ENCODE data around the gene SSBP1.
"Not testable (repeated sequence)": the region's sequence is repeated elsewhere in the genome, so short reads cannot be mapped to it uniquely, and the experiment has no call there.

SSBP1 gene

GRCh38 chr7:141737836-141738591 is at the start of gene SSBP1:
TSS of gene SSBP1 (plus strand) at chr7:141738358. CDS start at chr7:141739167, 809 bp downstream.
- peak; percentile 95 for DNase-seq

- not testable (repeated sequence) for DNase-seq
Measured at GRCh38 chr7:141689072-141689825, 48.9 kb upstream of the SSBP1 start.

GRCh38 chr7:141691540-141691939 is 46.6 kb upstream of the SSBP1 start:
- no peak for DNase-seq

- no peak for DNase-seq
Measured at GRCh38 chr7:141691961-141692360, 46.2 kb upstream of the SSBP1 start.

GRCh38 chr7:141693082-141693481 is 45.1 kb upstream of the SSBP1 start:
- no peak for DNase-seq

GRCh38 chr7:141695803-141696289 is 42.3 kb upstream of the SSBP1 start:
- no peak for DNase-seq

- no peak for DNase-seq
Measured at GRCh38 chr7:141696348-141696747, 41.8 kb upstream of the SSBP1 start.

- DNase-seq, result no peak
Measured at GRCh38 chr7:141697211-141697871, 40.8 kb upstream of the SSBP1 start.

GRCh38 chr7:141698247-141699015 is 39.7 kb upstream of the SSBP1 start:
- no peak for DNase-seq

- no peak for DNase-seq
Measured at GRCh38 chr7:141699860-141700259, 38.3 kb upstream of the SSBP1 start.

GRCh38 chr7:141700296-141700847 is 37.8 kb upstream of the SSBP1 start:
- DNase-seq, result no peak

GRCh38 chr7:141700848-141701371 is 37.2 kb upstream of the SSBP1 start:
- no peak for DNase-seq

GRCh38 chr7:141701489-141702046 is 36.6 kb upstream of the SSBP1 start:
- peak; percentile 72 for DNase-seq

GRCh38 chr7:141702047-141702567 is 36.1 kb upstream of the SSBP1 start, which contains the start of gene DENND11:
TSS of gene DENND11 (minus strand) at chr7:141702166. CDS start at chr7:141702153, 13 bp downstream.
- DNase-seq, result peak; percentile 41

GRCh38 chr7:141702892-141703291 is 35.3 kb upstream of the SSBP1 start:
- DNase-seq, result no peak

- no peak for DNase-seq
Measured at GRCh38 chr7:141704112-141704511, 34.0 kb upstream of the SSBP1 start.

GRCh38 chr7:141704741-141705140 is 33.4 kb upstream of the SSBP1 start:
- DNase-seq, result no peak

GRCh38 chr7:141706239-141707064 is 31.7 kb upstream of the SSBP1 start:
- DNase-seq, result no peak

GRCh38 chr7:141708351-141708750 is 29.8 kb upstream of the SSBP1 start, which contains the start of gene WEE2:
TSS of gene WEE2 (plus strand) at chr7:141708353. CDS start at chr7:141708759, 406 bp downstream.
- no peak for DNase-seq

- DNase-seq, result no peak
Measured at GRCh38 chr7:141709318-141709717, 28.8 kb upstream of the SSBP1 start.

Measured in activated CD4-positive, alpha-beta T cell treated with anti-CD3 and anti-CD28 coated beads, Interleukin-2, Interleukin-6, amounts not matched to agents 100 ng/mL and 50 ng/mL, durations not matched to agents 16 hours and 8 hours (primary cell).